T-helper 1 cell treated with Interleukin-12 subunit alpha and Interleukin-12 subunit beta and Interleukin-4 antibody, amounts not matched to agents 30 μg/mL and 1 μg/mL, for 36 hours (primary cell): Measurements from ENCODE around the gene CACNB4.
"Not testable (repeated sequence)": the region's sequence is repeated elsewhere in the genome, so short reads cannot be mapped to it uniquely, and the experiment has no call there.

Experiments used
- H3K27ac Mint-ChIP-seq: one replicate; pipeline ENCODE4 v1.8.0; 2021; ENCODE audit warnings: mild to moderate bottlenecking, mixed read lengths
- H3K27me3 Mint-ChIP-seq: one replicate; pipeline ENCODE4 v1.8.0; 2021; ENCODE audit warnings: low read depth, mixed read lengths
- H3K36me3 Mint-ChIP-seq: one replicate; pipeline ENCODE4 v1.8.0; 2021; ENCODE audit warnings: low read depth, mixed read lengths
- H3K4me1 Mint-ChIP-seq: one replicate; pipeline ENCODE4 v1.8.0; 2021; ENCODE audit warnings: low read depth, mixed read lengths
- H3K4me3 Mint-ChIP-seq: one replicate; pipeline ENCODE4 v1.8.0; 2021; ENCODE audit warnings: mild to moderate bottlenecking, moderate library complexity, mixed read lengths
- H3K9me3 Mint-ChIP-seq: one replicate; pipeline ENCODE4 v1.8.0; 2021; ENCODE audit warnings: mixed read lengths

Gene CACNB4

DNA sequence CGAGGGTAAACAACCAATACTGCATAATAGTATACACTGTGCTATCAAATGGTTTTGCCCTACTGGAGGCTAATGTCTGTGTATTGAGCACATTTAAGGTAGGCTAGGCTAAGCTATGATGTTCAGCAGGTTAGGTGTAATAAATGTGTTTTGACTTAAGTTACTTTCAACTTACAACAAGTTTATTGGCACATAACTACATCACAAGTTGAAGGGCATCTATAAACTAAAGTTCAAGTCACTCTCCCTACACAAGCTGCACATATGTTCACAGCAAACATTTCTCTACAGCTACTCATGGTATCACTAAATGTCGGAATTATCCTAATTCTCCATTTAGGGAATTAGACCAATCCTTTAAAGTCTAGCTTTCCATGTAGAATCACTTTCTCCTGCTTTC is 282.0 kb downstream of the CACNB4 start:
- Mint-ChIP-seq H3K36me3 (peaks cover 14% of the 10 kb centered on the region), H3K27ac (no peak overlapping the region), H3K4me3 (no peak overlapping the region), H3K4me1 (peaks cover 12% of the 10 kb centered on the region), H3K27me3 (no peaks in the 10 kb centered on the region), H3K9me3 (no peaks in the 10 kb centered on the region)

DNA sequence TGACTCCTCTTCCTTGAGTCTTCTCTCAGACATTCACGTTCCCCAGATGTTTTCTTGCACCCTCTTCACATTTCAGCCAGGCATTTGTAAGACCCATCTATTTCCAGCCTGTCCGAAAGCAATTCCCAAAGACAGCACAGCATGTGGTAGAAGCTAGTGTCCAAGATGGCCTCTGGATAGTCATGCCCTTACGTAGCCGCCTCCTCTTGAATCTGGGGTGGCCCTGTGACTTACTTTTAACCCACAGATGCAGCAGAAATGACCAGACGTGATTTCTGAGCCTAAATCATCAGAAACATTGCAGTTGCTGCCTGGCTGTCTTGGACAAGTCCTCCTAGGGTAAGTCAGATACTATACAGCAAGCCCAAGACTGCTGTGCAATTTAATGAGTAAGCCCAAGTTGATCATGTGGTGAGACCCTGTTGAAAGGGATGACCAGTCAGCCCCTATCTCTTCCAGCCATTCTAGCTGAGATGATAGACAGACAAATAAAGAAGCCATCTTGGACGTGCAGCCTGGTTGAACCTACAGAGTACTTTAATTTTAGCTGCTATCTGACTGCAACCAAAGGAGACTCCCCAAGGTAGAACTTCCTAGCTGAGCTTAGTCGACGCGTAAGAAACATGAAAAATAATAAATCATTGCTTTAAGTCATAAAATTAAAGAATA is 282.9 kb downstream of the CACNB4 start:
- H3K27me3 Mint-ChIP-seq: no peaks in the 10 kb centered on the region
- peaks cover 17% of the 10 kb centered on the region for H3K36me3 Mint-ChIP-seq
- no peaks in the 10 kb centered on the region for H3K9me3 Mint-ChIP-seq
- H3K27ac Mint-ChIP-seq: no peak overlapping the region
- peaks cover 12% of the 10 kb centered on the region for H3K4me1 Mint-ChIP-seq
- no peak overlapping the region for H3K4me3 Mint-ChIP-seq

DNA sequence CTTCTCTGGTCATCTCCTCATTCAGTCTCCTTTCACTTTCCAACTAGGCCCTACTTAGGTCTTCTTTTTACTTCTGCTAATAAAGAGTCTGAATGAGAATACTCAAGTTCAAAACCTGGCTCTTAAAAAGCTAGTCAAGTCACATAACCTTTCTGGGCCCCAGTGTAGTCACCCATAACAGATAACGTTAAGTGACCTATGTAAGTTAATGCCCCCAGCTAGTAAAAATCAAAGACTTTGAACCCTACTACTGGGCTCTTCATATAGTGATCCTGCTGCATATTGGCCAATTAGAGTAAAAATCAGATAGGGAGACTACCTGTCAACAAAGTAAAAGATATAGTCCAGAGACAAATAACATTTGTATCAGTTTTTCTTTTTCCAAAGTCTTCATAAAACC is 288.4 kb downstream of the CACNB4 start:
- no peaks in the 10 kb centered on the region for H3K27me3 Mint-ChIP-seq
- no peak overlapping the region for H3K4me3 Mint-ChIP-seq
- H3K27ac Mint-ChIP-seq: no peak overlapping the region
- H3K36me3 Mint-ChIP-seq: peaks cover 22% of the 10 kb centered on the region
- H3K4me1 Mint-ChIP-seq: peaks cover 3% of the 10 kb centered on the region
- H3K9me3 Mint-ChIP-seq: no peaks in the 10 kb centered on the region

DNA sequence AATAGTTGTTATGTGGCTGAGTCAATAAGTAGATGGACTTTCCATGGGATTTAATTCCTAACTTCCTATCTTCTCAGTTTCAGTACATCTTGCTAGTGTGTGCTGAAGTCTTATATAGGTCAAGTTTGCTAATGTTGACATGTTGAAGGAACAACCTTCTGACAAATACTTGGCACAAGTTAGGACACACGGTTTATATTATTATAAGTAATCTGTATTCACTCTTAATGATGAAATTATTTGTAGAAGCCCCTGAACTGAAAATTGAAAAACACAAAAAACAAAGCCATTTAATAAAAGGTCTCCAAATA is 289.8 kb downstream of the CACNB4 start:
- Mint-ChIP-seq H3K36me3 (peaks cover 18% of the 10 kb centered on the region), H3K4me1 (no peaks in the 10 kb centered on the region), H3K27me3 (no peaks in the 10 kb centered on the region), H3K27ac (no peak overlapping the region), H3K4me3 (no peak overlapping the region), H3K9me3 (no peaks in the 10 kb centered on the region)

DNA sequence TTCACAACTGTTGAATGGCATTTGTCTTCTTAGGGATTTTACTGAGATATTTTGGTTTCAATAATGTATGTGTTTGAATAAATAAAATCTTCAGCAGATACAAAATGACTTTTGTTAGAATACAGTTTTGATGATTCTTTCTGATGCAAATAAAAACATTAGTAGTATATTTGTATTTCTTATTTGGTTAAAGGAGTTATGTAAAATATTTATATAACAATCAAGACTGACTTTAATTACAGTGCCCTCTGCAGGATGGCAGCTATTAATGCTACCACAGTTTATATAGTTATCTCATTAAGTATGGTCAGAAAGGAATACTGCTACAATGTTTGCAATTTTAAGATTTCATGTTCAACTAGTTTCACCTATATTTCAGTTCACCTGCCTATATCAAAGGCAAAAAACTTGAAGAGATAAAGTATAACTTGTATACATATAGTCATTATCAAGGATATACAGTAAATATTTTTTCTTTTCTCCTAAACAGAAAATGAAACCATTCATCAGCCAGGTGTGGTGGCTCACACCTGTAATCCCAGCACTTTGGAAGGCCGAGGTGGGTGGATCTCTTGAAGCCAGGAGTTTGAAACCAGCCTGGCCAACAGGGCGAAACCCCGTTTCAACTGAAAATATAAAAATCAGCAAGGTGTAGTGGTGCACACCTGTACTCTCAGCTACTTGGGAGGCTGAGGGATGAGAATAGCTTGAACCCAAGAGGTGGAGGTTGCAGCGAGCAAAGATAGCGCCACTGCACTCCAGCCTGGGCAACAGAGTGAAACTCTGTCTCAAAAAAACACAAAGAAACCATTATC is 290.4 kb downstream of the CACNB4 start:
- Mint-ChIP-seq H3K4me1 (no peaks in the 10 kb centered on the region), H3K9me3 (no peaks in the 10 kb centered on the region), H3K4me3 (no peak overlapping the region), H3K27me3 (no peaks in the 10 kb centered on the region), H3K36me3 (peaks cover 18% of the 10 kb centered on the region), H3K27ac (no peak overlapping the region)

DNA sequence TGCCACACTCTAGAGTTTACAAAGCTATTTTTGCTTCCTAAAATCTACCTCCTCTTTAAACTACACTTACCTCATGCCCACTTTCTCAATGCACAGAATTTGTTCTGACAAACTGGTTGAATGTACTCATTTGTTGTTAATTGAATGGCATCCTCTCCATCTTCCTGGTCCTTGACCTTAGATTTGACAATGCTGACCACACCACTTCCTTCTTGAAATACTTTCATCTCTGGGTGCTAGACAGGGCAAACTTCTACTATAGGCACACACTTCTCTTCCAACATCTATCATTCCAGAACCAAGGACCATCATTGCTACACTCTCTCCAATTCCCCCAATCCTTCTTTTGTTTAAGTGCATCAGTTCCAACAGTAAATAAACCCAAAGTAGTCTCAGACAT is 292.9 kb downstream of the CACNB4 start:
- Mint-ChIP-seq H3K36me3 (peaks cover 14% of the 10 kb centered on the region), H3K27me3 (no peaks in the 10 kb centered on the region), H3K27ac (no peak overlapping the region), H3K9me3 (no peaks in the 10 kb centered on the region), H3K4me1 (no peaks in the 10 kb centered on the region), H3K4me3 (no peak overlapping the region)

DNA sequence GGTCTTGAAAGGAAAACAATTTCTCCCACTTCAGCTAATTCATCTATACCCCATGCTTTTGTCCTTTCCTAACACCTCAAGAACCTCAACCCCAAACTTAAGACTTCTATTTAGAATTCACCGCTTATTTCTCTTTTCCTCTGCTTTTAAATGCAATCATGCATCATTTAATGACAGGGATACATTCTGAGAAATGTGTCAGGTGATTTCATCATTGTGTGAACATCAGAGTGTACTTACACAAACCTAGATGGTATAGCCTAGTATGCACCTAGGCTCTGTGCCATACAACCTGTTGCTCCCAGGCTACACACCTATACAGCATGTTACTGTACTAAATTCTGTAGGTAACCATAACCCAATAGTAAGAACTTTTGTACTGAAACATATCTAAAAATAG is 293.5 kb downstream of the CACNB4 start:
- H3K27me3 Mint-ChIP-seq: no peaks in the 10 kb centered on the region
- H3K27ac Mint-ChIP-seq: no peak overlapping the region
- H3K4me1 Mint-ChIP-seq: no peaks in the 10 kb centered on the region
- no peak overlapping the region for H3K4me3 Mint-ChIP-seq
- peaks cover 10% of the 10 kb centered on the region for H3K36me3 Mint-ChIP-seq
- no peaks in the 10 kb centered on the region for H3K9me3 Mint-ChIP-seq

DNA sequence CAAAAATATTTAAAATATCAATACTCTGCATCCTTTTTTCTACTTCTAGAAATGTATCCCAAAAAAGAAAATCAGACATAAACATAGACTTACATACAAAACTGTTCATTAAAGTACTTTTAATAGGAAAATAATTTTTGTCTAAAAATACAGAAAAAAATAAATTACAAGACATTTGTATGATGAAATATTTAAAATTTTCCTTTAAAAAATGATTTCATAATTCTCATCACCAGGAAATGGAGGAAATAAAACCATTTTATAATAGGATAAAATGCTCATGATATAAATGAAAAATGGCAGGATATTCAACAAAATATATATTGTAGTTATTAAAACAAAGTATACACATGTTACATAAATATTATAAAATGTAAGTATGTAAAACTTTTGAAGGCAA is 295.0 kb downstream of the CACNB4 start:
- Mint-ChIP-seq H3K4me3 (no peak overlapping the region), H3K27me3 (no peaks in the 10 kb centered on the region), H3K36me3 (peaks cover 10% of the 10 kb centered on the region), H3K27ac (no peak overlapping the region), H3K9me3 (no peaks in the 10 kb centered on the region), H3K4me1 (no peaks in the 10 kb centered on the region)

DNA sequence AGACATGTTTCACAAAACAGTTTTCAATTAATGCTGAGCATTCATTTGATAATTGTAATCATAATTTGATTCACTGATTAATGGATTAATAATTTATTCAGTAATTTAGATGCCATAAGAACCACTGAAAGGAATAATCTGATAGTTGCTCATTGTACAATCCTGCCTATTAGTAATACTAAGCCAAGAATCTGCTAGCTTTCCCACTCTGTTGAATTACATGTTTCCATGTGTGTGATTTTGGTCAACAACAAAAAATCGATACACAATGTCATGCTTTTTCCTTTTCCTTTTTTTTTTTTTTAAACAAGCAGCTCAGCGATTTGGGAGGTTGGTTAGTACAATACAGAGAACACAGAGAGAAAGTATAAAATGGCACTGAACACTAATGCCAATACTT is 296.5 kb downstream of the CACNB4 start:
- Mint-ChIP-seq H3K9me3 (no peaks in the 10 kb centered on the region), H3K27ac (no peak overlapping the region), H3K4me1 (no peaks in the 10 kb centered on the region), H3K36me3 (peaks cover 10% of the 10 kb centered on the region), H3K27me3 (no peaks in the 10 kb centered on the region), H3K4me3 (no peak overlapping the region)

DNA sequence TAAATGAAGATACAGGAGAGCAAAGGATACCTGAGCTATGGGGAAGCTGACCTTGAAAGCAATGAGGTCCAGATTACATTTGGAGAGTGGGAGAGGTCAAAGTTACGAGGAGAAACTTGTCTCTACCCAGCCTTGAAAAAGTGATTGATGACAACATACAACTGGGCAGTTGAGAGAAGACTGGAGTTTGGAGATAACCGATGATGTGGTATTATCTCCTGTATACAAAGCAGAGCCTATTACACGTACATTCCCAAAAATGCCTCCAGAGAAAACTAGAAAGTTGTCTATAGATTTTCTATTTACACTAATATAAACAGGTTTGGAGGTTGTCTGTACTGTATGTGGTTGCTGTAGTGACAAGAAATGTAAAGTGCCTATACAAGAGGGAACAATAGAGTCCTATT is 299.0 kb downstream of the CACNB4 start:
- Mint-ChIP-seq H3K36me3 (peaks cover 23% of the 10 kb centered on the region), H3K27me3 (no peaks in the 10 kb centered on the region), H3K27ac (no peak overlapping the region), H3K4me3 (no peak overlapping the region), H3K4me1 (no peaks in the 10 kb centered on the region), H3K9me3 (no peaks in the 10 kb centered on the region)

DNA sequence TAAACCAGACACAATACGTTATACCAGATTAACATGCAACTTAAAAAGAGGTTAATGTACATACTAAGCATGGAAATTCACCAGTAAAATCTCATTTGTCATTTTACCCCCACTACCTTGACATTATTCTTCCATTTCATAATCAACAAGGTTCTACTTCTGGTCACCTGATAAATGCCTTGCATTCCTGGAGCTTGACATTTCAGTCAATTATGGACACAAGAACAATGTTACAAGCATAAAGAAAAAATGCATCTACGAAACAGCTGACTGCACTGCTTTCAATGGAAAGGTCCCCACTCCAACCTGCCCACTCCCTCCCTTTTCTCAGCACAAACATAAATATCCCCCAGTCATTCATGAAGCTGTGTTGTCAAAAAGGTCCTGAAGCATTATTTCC is 302.1 kb downstream of the CACNB4 start:
- peaks cover 21% of the 10 kb centered on the region for H3K36me3 Mint-ChIP-seq
- no peak overlapping the region for H3K4me3 Mint-ChIP-seq
- no peaks in the 10 kb centered on the region for H3K27me3 Mint-ChIP-seq
- H3K4me1 Mint-ChIP-seq: no peaks in the 10 kb centered on the region
- no peaks in the 10 kb centered on the region for H3K9me3 Mint-ChIP-seq
- no peak overlapping the region for H3K27ac Mint-ChIP-seq

DNA sequence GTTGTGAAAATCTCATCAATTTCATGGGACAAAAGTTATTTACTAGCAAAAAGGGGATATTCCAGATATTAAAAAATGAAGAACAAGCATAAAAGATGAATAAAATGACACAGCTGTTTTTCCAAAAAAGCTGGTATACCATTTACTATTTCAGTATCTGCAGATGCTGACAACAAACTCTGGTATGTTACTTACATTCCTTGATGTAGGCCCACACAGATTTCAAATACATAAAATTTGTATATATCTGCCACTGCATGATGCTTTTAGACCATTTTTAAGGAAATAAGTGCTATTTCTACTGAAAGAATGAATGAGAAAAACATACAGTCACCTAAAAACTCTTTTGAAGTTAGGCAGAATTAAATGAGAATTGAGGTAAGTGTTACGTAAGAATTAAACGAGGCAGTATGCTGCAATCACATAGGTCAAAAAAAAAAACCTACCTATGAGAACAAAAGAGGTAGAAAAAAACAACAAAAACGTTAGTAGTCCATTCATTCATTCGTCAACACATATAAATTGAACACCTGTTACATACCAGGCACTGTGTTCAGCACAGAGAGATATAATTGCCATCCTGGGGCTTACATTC is 303.1 kb downstream of the CACNB4 start:
- Mint-ChIP-seq H3K36me3 (peaks cover 25% of the 10 kb centered on the region), H3K27ac (no peak overlapping the region), H3K27me3 (no peaks in the 10 kb centered on the region), H3K4me1 (no peaks in the 10 kb centered on the region), H3K9me3 (no peaks in the 10 kb centered on the region), H3K4me3 (no peak overlapping the region)

DNA sequence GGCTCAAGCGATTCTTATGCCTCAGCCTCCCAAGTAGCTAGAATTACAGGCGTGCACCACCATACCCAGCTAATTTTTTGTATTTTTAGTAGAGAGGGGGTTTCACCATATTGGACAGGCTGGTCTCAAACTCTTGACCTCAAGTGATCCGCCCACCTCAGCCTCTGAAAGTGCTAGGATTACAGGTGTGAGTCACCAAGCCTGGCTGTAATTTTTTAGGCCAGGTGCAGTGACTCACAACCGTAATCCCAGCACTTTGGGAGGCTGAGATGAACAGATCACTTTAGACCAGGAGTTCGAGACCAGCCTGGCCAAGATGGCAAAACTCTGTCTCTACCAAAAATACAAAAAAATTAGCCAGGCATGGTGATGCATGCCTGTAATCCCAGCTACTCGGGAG is 304.4 kb downstream of the CACNB4 start:
- H3K36me3 Mint-ChIP-seq: peaks cover 27% of the 10 kb centered on the region
- not testable (repeated sequence) for H3K27ac Mint-ChIP-seq, H3K27me3 Mint-ChIP-seq

DNA sequence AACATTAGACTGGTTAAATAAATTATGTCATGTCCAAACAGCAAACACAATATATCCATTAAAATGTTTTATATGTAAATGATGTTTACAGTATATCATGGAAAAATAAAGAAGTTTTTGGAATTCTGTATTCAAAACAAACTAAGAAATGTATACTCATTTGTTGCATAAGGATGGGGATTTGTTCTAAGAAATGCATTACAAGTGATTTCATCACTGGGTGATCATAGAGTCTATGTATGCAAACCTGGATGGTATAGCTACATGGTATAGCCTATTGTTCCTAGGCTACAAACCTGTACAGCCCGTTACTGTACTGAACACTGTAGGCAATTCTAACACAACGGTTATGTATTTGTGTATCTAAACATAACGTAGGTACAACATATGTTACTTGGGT is 305.7 kb downstream of the CACNB4 start:
- peaks cover 28% of the 10 kb centered on the region for H3K36me3 Mint-ChIP-seq
- H3K9me3 Mint-ChIP-seq: no peaks in the 10 kb centered on the region
- H3K27ac Mint-ChIP-seq: no peak overlapping the region
- H3K4me1 Mint-ChIP-seq: no peaks in the 10 kb centered on the region
- no peaks in the 10 kb centered on the region for H3K27me3 Mint-ChIP-seq
- H3K4me3 Mint-ChIP-seq: no peak overlapping the region

More for the DNA sequence above, 304.4 kb downstream of the CACNB4 start:
- H3K4me1 Mint-ChIP-seq, H3K9me3 Mint-ChIP-seq, H3K4me3 Mint-ChIP-seq: not testable (repeated sequence)

DNA sequence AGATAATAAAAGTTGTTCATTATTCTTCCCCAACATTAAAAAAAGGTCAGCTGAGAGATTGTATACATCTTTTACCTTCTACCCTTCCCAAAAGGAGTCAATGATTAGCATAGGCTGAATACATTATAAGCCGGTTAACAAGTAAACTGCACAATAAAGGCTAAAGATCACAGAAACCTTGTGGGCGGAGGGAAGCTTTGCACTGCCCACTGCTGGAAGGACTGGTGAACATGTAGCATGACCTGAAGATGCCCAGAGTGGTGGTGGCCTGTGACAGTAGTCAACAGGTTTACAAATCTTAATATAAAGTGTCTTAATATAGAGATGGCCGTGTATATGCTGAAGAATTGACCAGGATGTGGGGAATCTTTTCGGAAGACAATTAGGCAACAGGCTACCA is 306.3 kb downstream of the CACNB4 start:
- no peaks in the 10 kb centered on the region for H3K27me3 Mint-ChIP-seq
- H3K4me1 Mint-ChIP-seq: no peaks in the 10 kb centered on the region
- no peak overlapping the region for H3K4me3 Mint-ChIP-seq
- H3K9me3 Mint-ChIP-seq: no peaks in the 10 kb centered on the region
- peaks cover 30% of the 10 kb centered on the region for H3K36me3 Mint-ChIP-seq
- no peak overlapping the region for H3K27ac Mint-ChIP-seq
